Rectal smooth muscle tissue (tissue), 1 donor: ENCODE data around the gene EFEMP1.
"Not testable (repeated sequence)": the region's sequence is repeated elsewhere in the genome, so short reads cannot be mapped to it uniquely, and the experiment has no call there.

Experiments
- H3K27ac ChIP-seq: one replicate; pipeline ENCODE4 v1.7.0; 2013; ENCODE audit warnings: low read depth, low read length, inconsistent platforms
- H3K27me3 ChIP-seq: one replicate; pipeline ENCODE4 v1.7.0; 2013; ENCODE audit warnings: low read length; ENCODE audit not compliant: control insufficient read depth, insufficient read depth
- H3K36me3 ChIP-seq: one replicate; pipeline ENCODE4 v1.7.0; 2013; ENCODE audit warnings: low read length; ENCODE audit not compliant: control insufficient read depth, insufficient read depth
- H3K4me1 ChIP-seq: one replicate; pipeline ENCODE4 v1.7.0; 2013; ENCODE audit warnings: low read length; ENCODE audit not compliant: control insufficient read depth, insufficient read depth
- H3K4me3 ChIP-seq: one replicate; pipeline ENCODE4 v1.7.0; 2013; ENCODE audit warnings: low read length
- H3K9ac ChIP-seq: one replicate; pipeline ENCODE4 v1.7.0; 2013; ENCODE audit warnings: low read length

EFEMP1 gene

GRCh38 chr2:55844986-55845385 lies 78.6 kb downstream of the EFEMP1 start:
- Histone ChIP-seq H3K9ac (no peak overlapping the region), H3K27me3 (no peaks in the 10 kb centered on the region), H3K27ac (no peak overlapping the region), H3K4me3 (no peak overlapping the region), H3K4me1 (no peaks in the 10 kb centered on the region), H3K36me3 (no peaks in the 10 kb centered on the region)

GRCh38 chr2:55843994-55844345 lies 79.6 kb downstream of the EFEMP1 start:
- H3K4me3 ChIP-seq = no peak overlapping the region
- no peak overlapping the region for H3K9ac ChIP-seq
- no peak overlapping the region for H3K27ac ChIP-seq
- no peaks in the 10 kb centered on the region for H3K27me3 ChIP-seq
- no peaks in the 10 kb centered on the region for H3K36me3 ChIP-seq
- no peaks in the 10 kb centered on the region for H3K4me1 ChIP-seq

- H3K27me3 ChIP-seq = no peaks in the 10 kb centered on the region
- H3K36me3 ChIP-seq = no peaks in the 10 kb centered on the region
- no peak overlapping the region for H3K27ac ChIP-seq
- H3K9ac ChIP-seq = no peak overlapping the region
- no peaks in the 10 kb centered on the region for H3K4me1 ChIP-seq
- H3K4me3 ChIP-seq = no peak overlapping the region
These were observed 80.2 kb downstream of the EFEMP1 start for GRCh38 chr2:55843096-55843993.

DNA sequence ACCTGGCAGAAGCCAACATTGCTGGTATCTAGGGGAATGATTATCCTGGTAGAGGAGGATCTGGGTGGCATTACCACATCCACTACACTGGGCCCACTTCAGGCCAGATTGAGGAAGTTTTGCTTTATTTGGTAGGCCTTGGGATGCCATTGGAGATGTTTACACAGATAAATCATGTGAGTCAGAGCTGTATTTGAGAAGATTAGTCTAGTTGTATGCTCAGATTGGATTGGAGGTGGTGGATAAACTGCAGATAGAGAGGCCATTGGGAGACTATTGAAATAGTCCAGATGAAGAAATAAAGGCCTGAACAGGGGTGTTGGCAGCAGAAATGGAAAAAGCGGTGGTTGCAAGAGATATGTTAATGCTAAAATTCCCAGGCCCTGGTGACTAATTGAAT lies 81.5 kb downstream of the EFEMP1 start:
- no peak overlapping the region for H3K27ac ChIP-seq
- no peak overlapping the region for H3K4me3 ChIP-seq
- no peak overlapping the region for H3K9ac ChIP-seq
- H3K36me3 ChIP-seq = no peaks in the 10 kb centered on the region
- H3K4me1 ChIP-seq = no peaks in the 10 kb centered on the region
- H3K27me3 ChIP-seq = no peaks in the 10 kb centered on the region

DNA sequence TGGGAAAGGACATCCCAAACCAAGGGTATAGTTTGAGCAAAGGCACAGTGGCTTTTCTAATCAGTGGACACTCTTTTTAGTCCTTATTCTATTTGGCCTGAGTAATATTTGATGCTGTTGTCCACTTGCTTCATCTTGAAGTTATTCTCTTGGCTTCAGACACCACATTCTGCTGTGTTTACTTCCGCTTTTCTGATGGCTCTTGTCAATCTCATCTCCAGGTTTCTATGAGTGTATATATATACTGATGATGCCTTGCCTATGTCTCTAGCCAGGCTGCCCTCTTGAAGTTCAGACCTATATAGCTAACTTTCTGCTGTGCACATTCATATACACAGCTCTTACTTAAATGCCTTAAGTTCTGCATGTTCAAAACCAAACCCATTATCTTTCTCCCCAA lies 83.1 kb downstream of the EFEMP1 start:
- H3K4me1 ChIP-seq = no peaks in the 10 kb centered on the region
- no peak overlapping the region for H3K4me3 ChIP-seq
- no peaks in the 10 kb centered on the region for H3K27me3 ChIP-seq
- no peak overlapping the region for H3K27ac ChIP-seq
- H3K9ac ChIP-seq = no peak overlapping the region
- H3K36me3 ChIP-seq = no peaks in the 10 kb centered on the region

GRCh38 chr2:55839182-55839819 lies 84.3 kb downstream of the EFEMP1 start:
- Histone ChIP-seq H3K36me3 (no peaks in the 10 kb centered on the region), H3K4me3 (no peak overlapping the region), H3K27ac (no peak overlapping the region), H3K9ac (no peak overlapping the region), H3K4me1 (no peaks in the 10 kb centered on the region), H3K27me3 (no peaks in the 10 kb centered on the region)

- H3K4me1 ChIP-seq = no peaks in the 10 kb centered on the region
- no peak overlapping the region for H3K27ac ChIP-seq
- H3K4me3 ChIP-seq = no peak overlapping the region
- H3K27me3 ChIP-seq = no peaks in the 10 kb centered on the region
- H3K9ac ChIP-seq = no peak overlapping the region
- H3K36me3 ChIP-seq = no peaks in the 10 kb centered on the region
These were observed 84.9 kb downstream of the EFEMP1 start for GRCh38 chr2:55838653-55839052.

- not testable (repeated sequence) for H3K27me3 ChIP-seq, H3K4me1 ChIP-seq, H3K4me3 ChIP-seq, H3K27ac ChIP-seq, H3K9ac ChIP-seq, H3K36me3 ChIP-seq
These were observed 85.5 kb downstream of the EFEMP1 start for GRCh38 chr2:55838117-55838516.

DNA sequence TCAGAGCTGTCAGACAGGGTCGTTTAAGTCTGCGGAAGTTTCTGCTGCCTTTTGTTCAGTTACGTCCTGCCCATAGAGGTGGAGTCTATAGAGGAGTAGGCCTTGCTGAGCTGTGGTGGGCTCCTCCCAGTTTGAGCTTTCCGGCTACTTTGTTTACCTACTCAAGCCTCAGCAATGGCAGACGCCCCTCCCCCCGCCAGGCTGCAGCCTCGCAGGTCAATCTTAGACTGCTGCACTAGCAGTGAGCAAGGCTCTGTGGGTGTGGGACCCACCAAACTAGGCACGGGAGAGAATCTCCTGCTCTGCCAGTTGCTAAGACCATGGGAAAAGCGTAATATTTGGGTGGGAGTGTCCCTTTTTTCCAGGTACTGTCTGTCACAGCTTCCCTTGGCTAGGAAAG lies 86.5 kb downstream of the EFEMP1 start:
- no peaks in the 10 kb centered on the region for H3K27me3 ChIP-seq
- H3K4me3 ChIP-seq = no peak overlapping the region
- H3K9ac ChIP-seq = no peak overlapping the region
- no peaks in the 10 kb centered on the region for H3K36me3 ChIP-seq
- no peaks in the 10 kb centered on the region for H3K4me1 ChIP-seq
- no peak overlapping the region for H3K27ac ChIP-seq

DNA sequence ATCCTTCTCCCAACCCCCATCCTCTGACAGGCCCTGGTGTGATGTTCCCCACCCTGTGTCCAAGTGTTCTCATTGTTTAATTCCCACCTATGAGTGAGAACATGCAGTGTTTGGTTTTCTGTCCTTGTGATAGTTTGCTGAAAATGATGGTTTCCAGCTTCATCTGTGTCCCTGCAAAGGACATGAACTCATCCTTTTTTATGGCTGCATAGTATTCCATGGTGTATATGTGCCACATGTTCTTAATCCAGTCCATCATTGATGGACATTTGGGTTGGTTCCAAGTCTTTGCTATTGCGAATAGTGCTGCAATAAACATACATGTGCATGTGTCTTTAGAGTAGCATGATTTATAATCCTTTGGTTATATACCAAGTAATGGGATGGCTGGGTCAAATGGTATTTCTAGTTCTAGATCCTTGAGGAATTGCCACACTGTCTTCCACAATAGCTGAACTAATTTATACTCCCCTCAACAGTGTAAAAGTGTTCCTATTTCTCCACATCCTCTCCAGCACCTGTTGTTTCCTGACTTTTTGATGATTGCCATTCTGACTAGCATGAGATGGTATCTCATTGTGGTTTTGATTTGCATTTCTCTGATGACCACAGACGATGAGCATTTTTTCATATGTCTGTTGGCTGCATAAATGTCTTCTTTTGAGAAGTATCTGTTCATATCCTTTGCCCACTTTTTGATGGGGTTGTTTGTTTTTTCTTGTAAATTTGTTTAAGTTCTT lies 91.7 kb downstream of the EFEMP1 start:
- H3K9ac ChIP-seq, H3K4me1 ChIP-seq, H3K27me3 ChIP-seq, H3K36me3 ChIP-seq, H3K4me3 ChIP-seq, H3K27ac ChIP-seq: not testable (repeated sequence)

DNA sequence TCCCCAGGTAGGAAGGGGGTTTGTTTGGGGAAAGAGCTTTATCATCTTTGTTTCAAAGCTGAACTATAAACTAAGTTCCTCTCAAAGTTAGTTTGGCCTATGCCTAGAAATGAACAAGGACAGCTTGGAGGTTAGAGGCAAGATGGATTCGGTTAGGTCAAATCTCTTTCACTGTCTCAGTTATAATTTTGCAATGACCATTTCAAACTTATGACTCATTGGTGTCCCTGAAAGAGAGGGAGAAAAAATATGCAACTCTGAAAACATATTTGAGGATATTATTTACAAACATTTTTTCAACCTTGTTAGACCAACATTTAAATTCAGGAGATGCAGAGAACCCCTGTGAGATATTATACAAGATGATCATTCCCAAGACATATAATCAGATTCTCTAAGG lies 95.7 kb downstream of the EFEMP1 start:
- no peaks in the 10 kb centered on the region for H3K27me3 ChIP-seq
- no peak overlapping the region for H3K27ac ChIP-seq
- no peaks in the 10 kb centered on the region for H3K4me1 ChIP-seq
- H3K9ac ChIP-seq = no peak overlapping the region
- no peaks in the 10 kb centered on the region for H3K36me3 ChIP-seq
- no peak overlapping the region for H3K4me3 ChIP-seq

DNA sequence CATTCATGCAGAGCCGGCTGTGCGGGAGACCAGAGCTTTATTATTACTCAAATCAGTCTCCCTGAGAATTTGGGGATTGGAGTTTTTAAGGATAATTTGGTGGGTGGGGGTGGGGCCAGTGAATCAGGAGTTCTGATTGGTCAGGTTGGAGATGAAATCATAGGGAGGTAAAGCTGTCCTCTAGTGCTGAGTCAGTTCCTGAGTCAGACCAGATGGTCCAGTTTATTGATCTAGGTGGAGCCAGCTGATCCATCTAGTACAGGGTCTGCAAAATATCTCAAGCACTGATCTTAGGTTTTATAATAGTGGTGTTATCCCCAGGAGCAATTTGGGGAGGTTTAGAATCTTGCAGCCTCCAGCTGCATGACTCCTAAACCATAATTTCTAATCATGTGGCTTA lies 96.2 kb downstream of the EFEMP1 start:
- H3K9ac ChIP-seq = not testable (repeated sequence)

More for the DNA sequence above, 96.2 kb downstream of the EFEMP1 start:
- not testable (repeated sequence) for H3K27ac ChIP-seq, H3K4me1 ChIP-seq, H3K4me3 ChIP-seq, H3K36me3 ChIP-seq, H3K27me3 ChIP-seq
